Endothelial cell of umbilical vein (primary cell): ENCODE results near the gene AP5S1. TPM values are rescaled to one million over a fixed set of nuclear protein-coding genes. Genes with fewer than 3 reads are reported as not detected.

Experiments
- BruUV-seq: library from RNA; stranded (reverse); fragments of 400-500 nt; replicated peaks from 2 replicates; lab custom pipeline; 2021; lab: Mats Ljungman, UMichigan
- CTCF ChIA-PET: fragments of 300-600, 350-600 bp; sonication (Branson Sonifier 250); formaldehyde crosslinking; loops from one replicate; lab custom pipeline; 2021; ENCODE audit warnings: antibody characterized with exemption, inconsistent platforms; lab: Charles Lee
- POLR2A ChIA-PET: fragments of 300-600, 350-600 bp; sonication (Branson Sonifier 250); formaldehyde crosslinking; loops from one replicate; lab custom pipeline; 2021; ENCODE audit warnings: antibody characterized with exemption, inconsistent platforms; lab: Charles Lee
- DNase-seq: peaks from one replicate; pipeline ENCODE4 v3.0.0-alpha.2; 2011; ENCODE audit warnings: low read depth, low spot score
- FAIRE-seq: peaks from 2 replicates; lab custom pipeline; 2011; peaks lifted over from hg19 to GRCh38; lab: Jason Lieb, UNC
- H2AFZ ChIP-seq: 2 replicates; pipeline ENCODE4 v1.6.0; 2012; ENCODE audit warnings: low read depth, low read length, control low read depth, inconsistent platforms
- H3K27ac ChIP-seq: 2 replicates; pipeline ENCODE4 v1.5.1; 2011; ENCODE audit warnings: low read depth, mild to moderate bottlenecking, control low read depth, low read length, moderate library complexity; ENCODE audit not compliant: insufficient read depth
- H3K27me3 ChIP-seq, 2 experiments: 2 replicates each; pipeline versions ENCODE4 v1.6.0 to v1.6.1; 2011; ENCODE audit warnings: low read length in 2 of 2, mixed read lengths in 1 of 2; ENCODE audit not compliant: control insufficient read depth in 2 of 2, insufficient read depth in 2 of 2
- H3K36me3 ChIP-seq, 2 experiments: 2 replicates in 1 of 2; 3 replicates in 1 of 2; pipeline ENCODE4 v1.5.1; 2011; ENCODE audit warnings: low read length in 2 of 2, mild to moderate bottlenecking in 1 of 2, moderate library complexity in 1 of 2; ENCODE audit not compliant: control insufficient read depth in 2 of 2, insufficient read depth in 2 of 2; ENCODE audit errors: extremely low read depth in 1 of 2
- H3K4me1 ChIP-seq: 3 replicates; pipeline ENCODE4 v1.5.1; 2011; ENCODE audit warnings: mild to moderate bottlenecking, low read length; ENCODE audit not compliant: control insufficient read depth, insufficient read depth; ENCODE audit errors: extremely low read depth
- H3K4me2 ChIP-seq: 2 replicates; pipeline ENCODE4 v1.6.1; 2011; ENCODE audit warnings: low read length, control low read depth, mixed read lengths; ENCODE audit not compliant: insufficient read depth
- H3K4me3 ChIP-seq, 3 experiments: fragments of 200-600 bp in 1 of 3; sonication (generic), shearing (Covaris generic) in 1 of 3; replicated peaks in 1 of 3; 2 replicates each; pipeline ENCODE4 v1.5.1; 2011 to 2016; ENCODE audit warnings: control low read depth in 3 of 3, low read length in 3 of 3, mild to moderate bottlenecking in 2 of 3, inconsistent platforms in 1 of 3, low read depth in 1 of 3, moderate library complexity in 1 of 3; ENCODE audit not compliant: insufficient read depth in 1 of 3
- H3K79me2 ChIP-seq: 2 replicates; pipeline ENCODE4 v1.6.0; 2012; ENCODE audit warnings: low read length, inconsistent platforms; ENCODE audit not compliant: control insufficient read depth, insufficient read depth
- H3K9ac ChIP-seq: replicated peaks from 2 replicates; pipeline ENCODE3; 2011; ENCODE audit warnings: low read length, control low read depth; ENCODE audit not compliant: insufficient read depth; ENCODE audit errors: extremely low read depth
- H3K9me1 ChIP-seq: replicated peaks from 3 replicates; pipeline ENCODE4 v1.6.0; 2011; ENCODE audit warnings: mild to moderate bottlenecking, low read length; ENCODE audit not compliant: control insufficient read depth, insufficient read depth; ENCODE audit errors: extremely low read depth
- H3K9me3 ChIP-seq: replicated peaks from 2 replicates; pipeline ENCODE4 v1.5.1; 2012; ENCODE audit warnings: low read length, inconsistent platforms; ENCODE audit not compliant: control insufficient read depth, insufficient read depth
- H4K20me1 ChIP-seq: replicated peaks from 2 replicates; pipeline ENCODE3; 2011; ENCODE audit warnings: mild to moderate bottlenecking, low read length; ENCODE audit not compliant: control insufficient read depth, insufficient read depth; ENCODE audit errors: extremely low read depth
- CTCF ChIP-seq, 2 donors: IDR thresholded peaks; 1 replicate in 1 of 2; 2 replicates in 1 of 2; pipeline ENCODE4 v1.5.1; 2011; ENCODE audit warnings: low read length in 2 of 2, mild to moderate bottlenecking in 2 of 2, moderate library complexity in 2 of 2, control low read depth in 1 of 2, inconsistent platforms in 1 of 2, low read depth in 1 of 2; ENCODE audit not compliant: insufficient read depth in 1 of 2; ENCODE audit errors: extremely low read depth in 1 of 2
- EZH2 ChIP-seq: IDR thresholded peaks from 2 replicates; pipeline ENCODE4 v1.6.1; 2012; ENCODE audit warnings: borderline replicate concordance, low read depth, mild to moderate bottlenecking, moderate library complexity, low read length, inconsistent platforms; ENCODE audit not compliant: severe bottlenecking
- FOS ChIP-seq: IDR thresholded peaks from 2 replicates; pipeline ENCODE4 v1.6.1; 2011; ENCODE audit warnings: mild to moderate bottlenecking, low read length, moderate library complexity, borderline replicate concordance; ENCODE audit not compliant: insufficient read depth
- GATA2 ChIP-seq: IDR thresholded peaks from 2 replicates; pipeline ENCODE4 v1.7.0; 2011; ENCODE audit warnings: low read depth, mild to moderate bottlenecking, moderate library complexity, mixed read lengths, low read length; ENCODE audit not compliant: insufficient read length, insufficient read depth
- JUN ChIP-seq: IDR thresholded peaks from 2 replicates; pipeline ENCODE4 v1.6.1; 2011; ENCODE audit warnings: borderline replicate concordance, low read depth; ENCODE audit not compliant: insufficient read length, insufficient read depth
- MAX ChIP-seq: IDR thresholded peaks from 2 replicates; pipeline ENCODE4 v1.6.1; 2011; ENCODE audit not compliant: insufficient read depth, insufficient read length
- MYC ChIP-seq: IDR thresholded peaks from one replicate; pipeline ENCODE4 v1.6.1; 2011; ENCODE audit warnings: mild to moderate bottlenecking, low read depth, low read length
- POLR2A ChIP-seq: IDR thresholded peaks from 2 replicates; pipeline ENCODE4 v1.6.1; 2012; ENCODE audit warnings: low read depth, mild to moderate bottlenecking, control low read depth, low read length
- POLR2AphosphoS5 ChIP-seq: IDR thresholded peaks from 2 replicates; pipeline ENCODE4 v1.6.1; 2012; ENCODE audit warnings: low read depth, mild to moderate bottlenecking, control low read depth, low read length, moderate library complexity; ENCODE audit not compliant: insufficient read depth
- dilution Hi-C: fragments of 300-500 bp; cut with MboI; formaldehyde crosslinking; loops from one replicate; pipeline ENCODE4 v1.15.0; 2019; ENCODE audit warnings: low sequenced_read_pairs; ENCODE audit not compliant: extremely low pct_ligation_motif_present
- intact Hi-C: fragments of 100-400 bp; cut with micrococcal nuclease; formaldehyde crosslinking; loops from one replicate; pipeline ENCODE4 v1.10.0; 2022
- polyA plus RNA-seq, 4 experiments: library from polyadenylated mRNA; depleted of rRNA in 3 of 4; stranded (reverse) in 3 of 4; unstranded in 1 of 4; fragments of >200 nt; gene quantifications; 2 replicates each; pipeline versions ENCODE4 v1.2.1 to v1.2.3, GENCODE V29; 2011 to 2012; ENCODE audit warnings: missing spikeins in 1 of 4
- total RNA-seq: library from RNA; stranded (reverse); gene quantifications from 2 replicates; pipeline ENCODE4 v1.2.3, GENCODE V29; 2021

AP5S1 gene
- total and polyA plus RNA-seq, 2 donors (not counting 3 experiments of a cell fraction or from before 2014, with no cell fraction given), result 15.7 to 22.0 TPM

GRCh38 chr20:3858689-3859088 lies 38.3 kb downstream of the AP5S1 start:
- Histone ChIP-seq H3K79me2 (no peaks in the 10 kb centered on the region), H3K27ac (no peak overlapping the region), H3K36me3 (peaks cover 18 to 51% of the 10 kb centered on the region in 2 experiments), H3K9me3 (no peaks in the 10 kb centered on the region), H3K9ac (no peak overlapping the region), H2AFZ (no peak overlapping the region), H3K4me3 (no peak overlapping the region), H3K4me2 (no peak overlapping the region), H4K20me1 (no peaks in the 10 kb centered on the region), H3K4me1 (no peaks in the 10 kb centered on the region), H3K27me3 (no peaks in the 10 kb centered on the region), H3K9me1 (no peaks in the 10 kb centered on the region)
- TF ChIP-seq EZH2 (no peak), CTCF (IDR thresholded peaks at IDR 0.05; ENCODE audit: extremely low read depth in 1 of 2, insufficient read depth in 1 of 2, low read depth in 1 of 2, low read length in 2 of 2) (no peak), POLR2AphosphoS5 (no peak), MAX (no peak), MYC (no peak), JUN (no peak), GATA2 (no peak), POLR2A (no peak), FOS (no peak)
- no TSS peak for BruUV-seq
- dilution Hi-C loops (no loop called here), intact Hi-C loops (no loop called here)
- DNase-seq, result no peak
- CTCF ChIA-PET, result interaction anchor here (0.7 to 1.1 kb wide), 3 partner anchors 14 to 176 kb away, joined by 3 to 4 read pairs (median 3); no protein-coding TSS in a partner anchor
- FAIRE-seq, result no peak
- POLR2A ChIA-PET, result no interaction called here
